OCI-LY7 (cell line): ENCODE measurements around the gene PITPNM1. TPM values are rescaled to one million over a fixed set of nuclear protein-coding genes. Genes with fewer than 3 reads are reported as not detected.

ENCODE experiments used
- BruUV-seq: library from RNA; stranded (reverse); fragments of 400-500 nt; replicated peaks from 2 replicates; lab custom pipeline; 2021; lab: Mats Ljungman, UMichigan
- CTCF ChIA-PET: fragments of 300-600 bp; sonication (Branson Sonifier 250); formaldehyde crosslinking; loops from one replicate; lab custom pipeline; 2022; ENCODE audit warnings: antibody characterized with exemption; ENCODE audit not compliant: unreplicated experiment; lab: Charles Lee
- POLR2A ChIA-PET: fragments of 300-600 bp; sonication (Branson Sonifier 250); formaldehyde crosslinking; loops from one replicate; lab custom pipeline; 2022; ENCODE audit warnings: antibody characterized with exemption; lab: Charles Lee
- DNase-seq: peaks from one replicate; pipeline ENCODE4 v3.0.0-alpha.2; 2015; ENCODE audit warnings: low spot score
- H2AFZ ChIP-seq: fragments of 200-600 bp; sonication (generic), shearing (Covaris generic); 2 replicates; pipeline ENCODE4 v1.6.1; 2014; ENCODE audit warnings: mild to moderate bottlenecking, antibody characterized with exemption, low read length, moderate library complexity
- H3K27ac ChIP-seq: fragments of 200-600 bp; sonication (generic); 2 replicates; pipeline ENCODE4 v1.5.1; 2014; ENCODE audit warnings: mixed run types, low read depth, mild to moderate bottlenecking, moderate library complexity, low read length, inconsistent platforms; ENCODE audit not compliant: poor library complexity, severe bottlenecking
- H3K36me3 ChIP-seq: fragments of 200-600 bp; sonication (generic); 2 replicates; pipeline ENCODE4 v1.6.1; 2014; ENCODE audit warnings: mild to moderate bottlenecking, antibody characterized with exemption, low read length, moderate library complexity, mixed read lengths; ENCODE audit not compliant: insufficient read depth
- H3K4me1 ChIP-seq: fragments of 200-600 bp; sonication (generic); 2 replicates; pipeline ENCODE4 v1.5.1; 2014; ENCODE audit warnings: mild to moderate bottlenecking, low read length; ENCODE audit not compliant: insufficient read depth, poor library complexity, severe bottlenecking
- H3K4me2 ChIP-seq: fragments of 200-600 bp; sonication (generic); 2 replicates; pipeline ENCODE4 v1.6.1; 2014; ENCODE audit warnings: mild to moderate bottlenecking, low read length
- H3K4me3 ChIP-seq: fragments of 200-600 bp; sonication (generic); 2 replicates; pipeline ENCODE4 v1.5.1; 2014; ENCODE audit warnings: mild to moderate bottlenecking, low read depth, low read length; ENCODE audit not compliant: poor library complexity, severe bottlenecking
- H3K79me2 ChIP-seq: fragments of 200-600 bp; sonication (generic); 2 replicates; pipeline ENCODE4 v1.6.1; 2016; ENCODE audit warnings: low read depth, mild to moderate bottlenecking, low read length, moderate library complexity, mixed read lengths; ENCODE audit not compliant: insufficient read depth
- H3K9me2 ChIP-seq: fragments of 200-600 bp; sonication (generic); 2 replicates; pipeline ENCODE4 v1.6.1; 2016; ENCODE audit warnings: mild to moderate bottlenecking, low read length, mixed read lengths; ENCODE audit not compliant: insufficient read depth
- H3K9me3 ChIP-seq: fragments of 200-600 bp; sonication (generic); 2 replicates; pipeline ENCODE4 v1.6.1; 2014; ENCODE audit warnings: mild to moderate bottlenecking, mixed run types, low read length, mixed read lengths
- H4K20me1 ChIP-seq: fragments of 200-600 bp; sonication (generic); 2 replicates; pipeline ENCODE4 v1.6.1; 2014; ENCODE audit warnings: mild to moderate bottlenecking, antibody characterized with exemption, low read length, moderate library complexity, mixed read lengths; ENCODE audit not compliant: insufficient read depth
- EZH2phosphoT487 ChIP-seq: fragments of 200-600 bp; sonication (generic); IDR thresholded peaks from 2 replicates; pipeline ENCODE4 v1.6.1; 2018; ENCODE audit warnings: low read depth, borderline replicate concordance, mild to moderate bottlenecking, mixed run types, antibody characterized with exemption, low read length, moderate library complexity, mixed read lengths
- intact Hi-C: fragments of 100-400 bp; cut with micrococcal nuclease; formaldehyde crosslinking; loops from one replicate; pipeline ENCODE4 v1.10.0; 2022; ENCODE audit not compliant: unreplicated experiment
- total RNA-seq, 2 experiments: library from RNA; depleted of rRNA in 1 of 2; stranded (reverse); fragments of >200 nt in 1 of 2; shearing (Covaris generic) in 1 of 2; gene quantifications; 2 replicates each; pipeline ENCODE4 v1.2.3, GENCODE V29; 2014 to 2022
- TF ChIP-seq, protein P1 (sequence below): fragments of 200-600 bp; sonication (generic); conservative IDR thresholded peaks from 2 replicates; pipeline ENCODE4 v1.5.1; 2014; ENCODE audit warnings: mild to moderate bottlenecking, antibody characterized with exemption, low read length, moderate library complexity, mixed read lengths

The PITPNM1 gene
- total RNA-seq, 2 experiments from 2014 or later: 37.2 to 51.3 TPM

DNA sequence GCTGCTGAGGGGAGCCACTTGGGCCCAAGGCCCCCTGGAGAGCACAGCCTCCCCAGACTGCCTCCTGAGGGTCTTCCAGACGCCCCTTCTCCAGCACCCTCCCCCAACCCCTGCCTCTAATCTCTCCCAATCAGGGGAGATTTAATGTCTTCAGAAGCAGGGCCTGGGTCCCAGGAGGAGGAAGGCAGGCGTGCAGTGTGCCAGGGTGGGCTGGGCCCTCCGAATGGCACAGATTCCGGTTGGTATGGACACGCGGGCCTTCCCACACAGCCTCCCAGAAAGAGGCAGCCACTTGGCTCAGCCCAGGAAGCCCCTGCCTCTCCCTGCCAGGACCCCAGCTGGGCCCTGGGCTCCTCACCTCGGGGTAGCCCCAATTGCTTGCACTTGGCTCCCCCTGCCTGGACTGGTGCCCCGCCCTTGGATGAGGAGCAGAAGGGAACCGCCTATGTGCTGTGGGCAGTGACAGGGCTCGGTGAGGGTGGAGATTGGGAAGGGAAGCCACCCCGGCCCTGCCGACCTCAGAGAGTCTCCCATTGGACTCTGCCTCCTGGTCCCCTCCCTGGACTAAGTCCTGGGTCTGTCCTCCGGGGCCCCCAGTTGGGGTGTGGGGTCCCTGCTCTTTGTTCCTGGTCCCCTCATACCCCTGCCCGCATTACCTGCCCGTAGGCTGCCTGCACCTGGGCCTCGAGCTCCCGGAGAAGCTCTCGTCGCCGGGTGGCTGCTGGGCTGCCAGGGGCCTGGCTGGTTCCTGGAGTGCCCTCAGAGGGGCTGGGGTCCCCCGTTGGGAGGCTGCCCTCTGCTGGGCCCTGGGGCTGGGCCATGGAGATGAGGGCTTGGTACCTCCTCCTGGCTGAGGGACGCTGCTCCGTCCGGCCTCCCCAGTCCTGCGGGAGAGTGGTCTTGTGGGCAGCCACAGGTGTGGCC lies 18.7 kb upstream of the PITPNM1 start:
- BruUV-seq: no TSS peak
- intact Hi-C loops: no loop called here
- no peaks in the 10 kb centered on the region for H3K4me1 ChIP-seq
- TF ChIP-seq, protein P1, sequence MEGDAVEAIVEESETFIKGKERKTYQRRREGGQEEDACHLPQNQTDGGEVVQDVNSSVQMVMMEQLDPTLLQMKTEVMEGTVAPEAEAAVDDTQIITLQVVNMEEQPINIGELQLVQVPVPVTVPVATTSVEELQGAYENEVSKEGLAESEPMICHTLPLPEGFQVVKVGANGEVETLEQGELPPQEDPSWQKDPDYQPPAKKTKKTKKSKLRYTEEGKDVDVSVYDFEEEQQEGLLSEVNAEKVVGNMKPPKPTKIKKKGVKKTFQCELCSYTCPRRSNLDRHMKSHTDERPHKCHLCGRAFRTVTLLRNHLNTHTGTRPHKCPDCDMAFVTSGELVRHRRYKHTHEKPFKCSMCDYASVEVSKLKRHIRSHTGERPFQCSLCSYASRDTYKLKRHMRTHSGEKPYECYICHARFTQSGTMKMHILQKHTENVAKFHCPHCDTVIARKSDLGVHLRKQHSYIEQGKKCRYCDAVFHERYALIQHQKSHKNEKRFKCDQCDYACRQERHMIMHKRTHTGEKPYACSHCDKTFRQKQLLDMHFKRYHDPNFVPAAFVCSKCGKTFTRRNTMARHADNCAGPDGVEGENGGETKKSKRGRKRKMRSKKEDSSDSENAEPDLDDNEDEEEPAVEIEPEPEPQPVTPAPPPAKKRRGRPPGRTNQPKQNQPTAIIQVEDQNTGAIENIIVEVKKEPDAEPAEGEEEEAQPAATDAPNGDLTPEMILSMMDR: no peak
- TF ChIP-seq EZH2phosphoT487: no peak
- no peaks in the 10 kb centered on the region for H3K9me3 ChIP-seq
- no peak overlapping the region for H2AFZ ChIP-seq
- H3K79me2 ChIP-seq: no peaks in the 10 kb centered on the region
- no peak for DNase-seq
- H3K36me3 ChIP-seq: no peaks in the 10 kb centered on the region
- ChIA-PET POLR2A (interaction anchor here (0.6 kb wide), 1 partner anchor 327 kb away, joined by 3 read pairs; no protein-coding TSS in a partner anchor), CTCF (no interaction called here)
- H3K27ac ChIP-seq: no peak overlapping the region
- no peak overlapping the region for H3K4me3 ChIP-seq
- H4K20me1 ChIP-seq: no peaks in the 10 kb centered on the region
- H3K9me2 ChIP-seq: no peaks in the 10 kb centered on the region
- no peak overlapping the region for H3K4me2 ChIP-seq

DNA sequence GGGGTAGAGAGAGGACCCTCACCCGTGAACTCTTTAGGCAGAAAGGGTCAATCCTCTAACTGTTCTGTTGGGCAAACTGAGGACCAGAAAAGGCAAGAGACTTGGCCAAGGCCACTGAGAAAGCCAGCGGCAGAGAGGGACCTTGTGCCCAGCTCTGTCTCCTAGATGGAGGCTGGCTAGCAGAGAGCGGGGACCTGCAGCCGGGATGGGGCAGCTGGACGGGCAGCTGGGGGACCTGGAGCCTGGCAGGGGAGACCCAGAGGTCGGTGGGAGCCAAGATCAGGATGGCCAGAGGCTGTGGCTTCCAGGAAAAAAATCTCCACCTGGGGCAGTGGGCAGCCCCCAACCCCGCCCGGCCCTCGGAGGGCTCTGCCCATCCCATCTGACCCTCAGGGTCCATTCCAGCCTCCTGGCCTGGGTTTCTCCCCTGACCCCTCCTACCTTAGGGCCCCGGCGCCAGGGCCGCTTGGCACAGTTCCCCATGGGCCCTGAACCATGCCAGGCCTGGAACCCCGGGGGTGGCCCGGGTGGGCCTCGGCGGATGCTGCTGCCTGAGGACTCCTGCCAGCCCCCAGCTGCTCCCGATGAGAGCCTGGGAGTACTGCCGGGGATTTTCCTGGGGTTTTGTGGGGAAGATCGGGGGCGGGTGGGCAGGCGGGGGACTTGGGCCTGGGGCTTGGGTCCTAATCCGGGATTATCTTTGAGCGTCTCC lies 17.8 kb upstream of the PITPNM1 start, which contains the start of gene CABP2:
Gene CABP2 (minus strand): TSS at position 603 of the 712 bp plus-strand sequence. CDS start 120 bp downstream, at position 483.
- Histone ChIP-seq H3K27ac (no peak within 1 kb of the TSS), H3K4me2 (no peak within 1 kb of the TSS), H3K9me2 (no peaks in the 10 kb centered on the region), H3K4me3 (no peak within 1 kb of the TSS), H3K4me1 (no peaks in the 10 kb centered on the region), H3K79me2 (no peaks in the 10 kb centered on the region), H4K20me1 (no peaks in the 10 kb centered on the region), H3K36me3 (no peaks in the 10 kb centered on the region), H3K9me3 (no peaks in the 10 kb centered on the region), H2AFZ (no peak within 1 kb of the TSS)
- no peak for DNase-seq
- ChIA-PET CTCF (no interaction called here), POLR2A (interaction anchor here (0.6 kb wide), 1 partner anchor 326 kb away, joined by 3 read pairs; no protein-coding TSS in a partner anchor)
- BruUV-seq: no TSS peak
- no peak for TF ChIP-seq EZH2phosphoT487
- intact Hi-C loops: no loop called here

DNA sequence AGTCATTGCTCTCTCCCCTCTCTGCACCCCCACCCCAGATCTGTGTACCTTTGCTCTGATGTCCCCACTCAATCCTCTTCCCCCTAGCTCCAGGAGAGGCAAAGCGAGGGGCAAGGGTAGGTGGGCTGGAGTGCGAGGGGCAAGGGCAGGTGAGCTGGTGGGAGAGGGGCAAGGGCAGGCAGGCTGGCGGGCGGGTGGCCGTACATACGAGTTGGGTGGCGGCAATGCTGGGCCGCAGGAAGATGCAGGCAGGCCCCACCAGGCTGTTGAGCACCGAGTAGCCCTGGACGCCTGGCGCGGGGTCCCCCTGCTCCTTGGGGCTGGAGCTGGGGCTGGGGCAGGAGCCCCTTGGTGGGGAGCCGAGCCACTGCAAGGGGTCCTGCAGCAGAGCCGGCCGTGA lies 17.2 kb upstream of the PITPNM1 start:
- CTCF ChIA-PET: no interaction called here
- Histone ChIP-seq H3K27ac (no peak overlapping the region), H3K36me3 (no peaks in the 10 kb centered on the region), H3K9me3 (no peaks in the 10 kb centered on the region), H3K4me3 (no peak overlapping the region), H3K79me2 (no peaks in the 10 kb centered on the region), H3K9me2 (no peaks in the 10 kb centered on the region), H2AFZ (no peak overlapping the region), H4K20me1 (no peaks in the 10 kb centered on the region), H3K4me2 (no peak overlapping the region), H3K4me1 (no peaks in the 10 kb centered on the region)
- intact Hi-C loops: no loop called here
- DNase-seq: no peak
- POLR2A ChIA-PET: no interaction called here
- TF ChIP-seq EZH2phosphoT487: no peak
- TF ChIP-seq, protein P1: no peak
- no TSS peak for BruUV-seq
